Stimulated activated CD8-positive, alpha-beta memory T cell treated with anti-CD3 and anti-CD28 coated beads, Interleukin-15, amount 100 ng/mL, for 4 hours (primary cell): Measurements from ENCODE around the gene KIF6.
A peak's percentile ranks its signal among the peaks of the same experiment; 100 is the strongest.

Source experiments
- DNase-seq, 2 donors: peaks; one replicate each; pipeline ENCODE4 v3.0.0-alpha.2; 2020; ENCODE audit warnings: low read depth in 2 of 2

The KIF6 gene

GRCh38 chr6:39348740-39349139 is 376.5 kb downstream of the KIF6 start:
- no peak for DNase-seq

DNA sequence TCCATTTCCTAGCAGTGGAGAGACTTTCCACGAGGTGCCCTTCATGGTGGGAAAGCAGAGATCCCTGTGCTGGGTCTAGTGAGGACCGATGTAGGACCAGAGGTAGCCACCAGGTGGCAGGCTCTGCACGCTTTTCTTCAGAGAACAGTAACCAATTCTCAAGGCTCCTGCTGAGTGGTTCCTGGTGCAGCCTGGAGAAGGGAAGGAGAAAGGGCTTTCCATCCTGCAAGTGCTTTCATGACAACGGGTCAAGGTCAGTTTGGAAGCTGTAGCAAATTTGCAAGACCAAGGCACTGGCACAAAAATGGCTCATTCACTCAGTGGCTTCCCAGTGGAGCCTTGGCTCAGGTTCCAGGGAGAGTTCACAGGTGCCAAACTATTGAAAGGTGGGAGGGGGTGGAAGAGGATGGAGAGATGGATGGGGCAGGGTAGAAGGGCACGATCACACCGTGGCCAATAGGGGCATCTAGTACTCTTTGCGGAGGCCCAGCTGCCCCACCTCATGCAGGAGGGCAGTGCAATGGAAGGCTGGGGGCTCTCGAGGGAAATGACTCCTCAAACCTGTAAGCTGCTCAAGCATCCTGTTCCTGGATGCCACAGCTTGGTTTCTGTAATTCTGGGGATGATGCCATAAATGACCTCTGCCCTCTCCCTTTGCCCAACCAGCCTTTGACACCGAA is 377.2 kb downstream of the KIF6 start:
- peak in 1 of 2 donors; percentile 11 for DNase-seq

DNA sequence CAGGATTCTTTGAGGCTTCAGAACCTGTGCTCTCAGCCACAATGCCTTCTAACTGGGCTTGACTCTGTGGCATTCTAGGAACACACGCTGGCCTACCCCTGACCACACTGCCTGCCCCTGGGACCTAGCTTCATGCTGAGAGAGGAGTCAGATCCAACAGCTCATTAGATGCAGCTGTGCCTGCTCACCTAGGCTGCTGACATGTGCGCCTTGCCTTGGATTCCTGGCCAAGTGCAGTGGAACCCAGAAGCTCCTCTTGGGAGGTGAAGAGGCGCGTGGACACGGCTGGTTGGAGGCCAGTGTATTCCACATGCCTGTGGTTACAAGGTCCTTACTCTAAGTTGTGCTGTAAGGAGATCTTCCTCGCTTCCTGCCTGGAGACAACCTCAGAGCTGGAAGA is 378.0 kb downstream of the KIF6 start:
- DNase-seq: no peak

- no peak for DNase-seq
These were observed 380.4 kb downstream of the KIF6 start for GRCh38 chr6:39344821-39345280.

- DNase-seq: no peak
These were observed 381.8 kb downstream of the KIF6 start for GRCh38 chr6:39343396-39343870.

- DNase-seq: no peak
These were observed 382.4 kb downstream of the KIF6 start for GRCh38 chr6:39342692-39343395.

GRCh38 chr6:39341937-39342336 is 383.3 kb downstream of the KIF6 start:
- DNase-seq: no peak

- DNase-seq: no peak
These were observed 383.9 kb downstream of the KIF6 start for GRCh38 chr6:39341352-39341751.

GRCh38 chr6:39339868-39340550 is 385.2 kb downstream of the KIF6 start:
- DNase-seq: no peak

DNA sequence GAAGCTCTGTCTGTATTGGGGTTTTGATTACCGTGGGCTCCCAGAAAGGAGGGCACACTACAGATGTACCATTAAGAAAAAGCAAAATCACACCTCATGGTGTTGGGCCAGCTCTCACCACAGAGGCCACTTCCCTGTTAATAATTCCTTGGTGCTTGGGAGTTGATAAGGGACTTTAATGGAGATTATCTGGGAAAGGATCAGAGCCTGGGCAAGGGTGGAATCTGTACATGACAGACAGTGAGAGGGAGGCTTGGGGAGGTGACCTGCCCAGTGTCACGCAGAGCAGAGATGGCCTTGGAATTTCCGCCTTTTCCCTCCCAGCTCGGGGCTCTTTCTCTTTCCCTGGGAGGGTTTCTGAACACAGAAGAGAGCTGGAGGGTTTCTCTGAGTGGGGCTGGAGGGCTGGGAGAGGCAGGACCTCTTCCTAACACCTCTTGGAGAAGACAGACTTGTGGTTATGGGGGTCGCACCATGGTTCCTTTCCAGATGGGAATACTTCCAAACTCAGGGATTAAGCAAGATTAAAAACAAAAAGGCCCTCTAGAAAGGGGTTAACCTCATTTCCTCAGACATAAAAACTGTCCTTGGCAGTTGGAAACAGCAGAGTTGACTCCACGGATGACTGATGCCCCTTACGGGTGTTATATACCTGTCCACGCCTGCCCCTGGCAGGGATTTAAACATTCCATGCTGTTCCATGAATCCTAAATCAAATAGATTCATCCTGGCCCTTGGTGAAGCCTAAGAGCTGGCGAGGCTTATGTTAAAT is 385.9 kb downstream of the KIF6 start:
- no peak for DNase-seq

GRCh38 chr6:39338397-39338796 is 386.8 kb downstream of the KIF6 start:
- no peak for DNase-seq

DNA sequence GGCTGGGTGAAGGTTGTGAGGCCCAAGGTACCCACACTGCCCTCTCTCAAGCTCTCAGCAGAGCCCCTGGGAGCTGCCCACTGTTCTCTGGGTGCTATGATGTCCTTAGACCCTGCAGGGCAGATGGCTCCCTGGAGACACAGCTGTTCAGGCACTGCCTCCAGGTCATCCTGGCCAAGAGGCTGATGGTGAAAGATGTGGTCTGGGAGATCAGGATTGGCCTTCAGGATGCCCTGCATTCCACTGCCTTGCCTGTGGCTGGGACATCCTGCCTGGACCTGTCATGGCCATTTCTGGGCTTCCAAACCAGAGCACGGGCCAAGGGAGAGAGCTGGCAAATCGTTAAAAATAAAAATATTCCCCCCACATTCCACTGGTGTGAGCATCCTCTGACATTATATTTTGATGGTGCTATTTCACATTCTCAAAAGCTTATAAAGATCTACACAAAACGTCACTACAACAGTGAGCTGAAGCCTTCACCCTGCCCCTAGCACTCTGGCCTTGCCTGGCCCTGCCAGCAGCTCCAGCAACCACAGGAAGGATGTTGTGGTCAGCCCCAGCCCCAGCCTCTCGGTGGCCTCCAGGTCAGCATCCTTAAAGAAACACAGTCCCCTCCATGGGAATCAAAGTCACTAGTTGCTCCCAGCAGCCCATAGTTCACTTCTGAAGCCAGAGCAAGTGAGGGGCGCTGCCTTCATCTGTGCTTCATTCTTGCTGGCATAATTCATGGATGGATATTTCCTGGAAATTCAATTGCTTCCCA is 389.2 kb downstream of the KIF6 start:
- no peak for DNase-seq

- no peak for DNase-seq
These were observed 391.4 kb downstream of the KIF6 start for GRCh38 chr6:39333644-39334438.

- no peak for DNase-seq
These were observed 394.7 kb downstream of the KIF6 start for GRCh38 chr6:39330476-39330875.

- no peak for DNase-seq
These were observed 395.2 kb downstream of the KIF6 start for GRCh38 chr6:39330057-39330456.

- no peak for DNase-seq
These were observed 397.1 kb downstream of the KIF6 start for GRCh38 chr6:39328066-39328465.

GRCh38 chr6:39327507-39327906 is 397.7 kb downstream of the KIF6 start:
- DNase-seq: no peak

DNA sequence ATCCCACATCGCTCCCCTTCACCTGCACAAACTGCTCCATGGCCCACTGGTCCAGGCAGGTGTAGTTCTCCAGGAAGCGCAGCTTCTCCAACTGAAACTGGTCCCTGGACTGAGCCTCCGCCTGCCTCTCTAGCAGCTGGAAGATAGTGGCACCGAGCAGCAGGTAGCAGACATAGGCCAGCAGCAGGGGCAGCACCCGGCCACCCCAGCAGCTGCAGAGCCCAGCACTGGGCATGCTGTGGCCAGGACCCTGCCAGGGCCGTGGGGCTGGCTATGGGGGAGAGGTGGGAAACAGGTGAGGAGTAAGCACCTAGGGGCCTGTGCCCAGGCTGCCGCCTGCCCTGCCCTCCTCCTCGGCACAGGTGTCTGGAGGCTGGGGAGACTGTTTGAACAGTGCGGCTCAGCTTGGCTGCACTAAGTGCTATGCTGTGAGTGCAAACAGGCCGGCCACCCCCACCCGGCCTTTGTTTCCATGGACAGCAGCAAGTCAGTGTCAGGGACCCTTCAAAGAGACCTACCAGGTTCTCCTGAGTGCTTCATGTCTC is 402.8 kb downstream of the KIF6 start, which contains the start of gene KCNK16:
Gene KCNK16 (minus strand): TSS at position 397 of the 545 bp plus-strand sequence. CDS start 162 bp downstream, at position 235.
- no peak for DNase-seq

- no peak for DNase-seq
These were observed 403.4 kb downstream of the KIF6 start for GRCh38 chr6:39321761-39322160.
